Stimulated activated CD4-positive, alpha-beta T cell treated with anti-CD3 and anti-CD28 coated beads, Interleukin-4, amount 100 ng/mL, for 24 hours (primary cell): ENCODE results near the gene CFAP74.

Experiments used
- DNase-seq: peaks from one replicate; pipeline ENCODE4 v3.0.0-alpha.2; 2020

Gene CFAP74

DNA sequence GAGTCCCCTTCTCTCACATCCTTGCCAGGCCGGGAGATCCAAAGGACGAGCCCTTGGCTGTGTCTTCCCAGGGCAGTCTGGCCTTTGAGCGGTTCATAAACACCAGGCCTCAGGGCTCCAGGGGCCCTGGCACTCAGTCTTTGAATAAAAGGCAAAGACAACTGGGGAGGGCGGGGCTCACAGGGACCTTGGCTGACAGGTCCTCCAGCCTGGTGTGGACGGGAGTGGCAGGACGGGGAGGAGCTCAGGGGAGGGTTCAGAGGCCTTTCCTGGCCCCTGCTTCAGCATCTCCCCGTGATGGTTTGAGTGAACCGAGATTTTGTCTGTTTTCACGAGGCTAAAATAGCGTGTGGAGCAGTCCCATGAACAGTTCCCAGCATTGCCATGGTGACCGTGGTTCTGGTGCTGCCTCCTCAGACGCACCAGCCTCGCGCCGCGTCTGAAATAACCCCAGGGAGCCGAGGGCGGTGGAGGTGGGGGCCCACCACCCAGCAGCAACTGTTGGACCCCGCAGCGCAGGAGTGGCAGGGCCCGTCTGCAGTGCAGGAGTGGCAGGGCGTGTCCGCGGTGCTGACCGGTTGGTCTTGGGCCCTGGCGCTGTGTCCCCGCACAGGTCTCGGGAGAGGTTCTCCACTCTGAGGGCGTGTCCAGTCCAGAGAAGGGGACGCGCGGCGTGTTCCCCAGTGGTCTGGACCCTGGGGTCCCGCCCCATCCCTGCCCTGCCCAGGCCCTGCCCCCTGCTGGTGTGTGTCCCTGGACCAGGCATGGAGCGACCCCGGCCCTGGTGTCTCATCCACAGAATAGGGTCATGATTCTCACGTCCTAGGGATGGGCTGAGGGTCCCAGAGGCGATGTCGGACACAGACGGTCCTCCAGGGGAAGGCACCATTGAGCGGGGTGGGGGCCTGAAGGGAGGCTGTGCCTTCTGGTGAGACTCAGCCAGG, 39.5 kb upstream of the CFAP74 start:
- DNase-seq = no peak

DNA sequence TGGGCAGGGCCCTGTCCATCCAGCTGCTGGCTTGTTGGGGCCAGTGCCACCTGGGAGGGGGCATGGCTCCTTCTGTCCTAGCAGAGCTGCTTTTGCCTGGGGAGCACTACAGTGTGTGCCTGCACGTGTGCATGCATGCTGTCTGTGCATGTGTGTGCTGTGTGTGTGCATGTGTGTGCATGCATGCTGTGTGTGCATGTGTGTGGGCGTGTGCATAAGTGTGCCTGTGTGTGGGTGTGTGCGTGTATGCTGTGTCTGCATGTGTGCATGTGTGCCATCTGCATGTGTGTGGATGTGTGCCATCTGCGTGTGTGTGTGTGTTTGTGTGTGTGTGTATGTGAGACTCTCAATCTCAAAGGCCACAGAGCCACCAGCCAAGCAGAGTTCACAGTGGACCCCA, 38.3 kb upstream of the CFAP74 start:
- DNase-seq = no peak

DNA sequence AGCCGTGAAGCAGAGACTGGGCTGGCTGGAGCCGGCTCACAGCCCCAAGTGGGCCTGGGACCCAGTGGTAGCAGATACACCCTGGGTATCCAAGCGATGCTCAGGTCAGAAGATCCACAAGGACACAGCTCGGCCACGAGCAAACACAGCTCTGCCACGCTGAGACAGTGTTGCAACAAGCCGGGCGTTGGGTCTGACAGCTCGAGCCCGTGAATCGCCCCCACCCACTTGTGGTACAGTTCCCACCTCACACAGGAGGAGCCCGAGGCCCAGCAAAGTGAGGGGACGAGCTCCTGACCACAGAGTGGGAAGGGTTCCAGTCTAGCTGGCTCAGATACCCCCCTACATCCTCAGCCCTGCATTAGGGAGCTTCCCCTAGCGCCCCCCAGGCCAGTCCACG, 37.7 kb upstream of the CFAP74 start:
- DNase-seq = no peak

DNA sequence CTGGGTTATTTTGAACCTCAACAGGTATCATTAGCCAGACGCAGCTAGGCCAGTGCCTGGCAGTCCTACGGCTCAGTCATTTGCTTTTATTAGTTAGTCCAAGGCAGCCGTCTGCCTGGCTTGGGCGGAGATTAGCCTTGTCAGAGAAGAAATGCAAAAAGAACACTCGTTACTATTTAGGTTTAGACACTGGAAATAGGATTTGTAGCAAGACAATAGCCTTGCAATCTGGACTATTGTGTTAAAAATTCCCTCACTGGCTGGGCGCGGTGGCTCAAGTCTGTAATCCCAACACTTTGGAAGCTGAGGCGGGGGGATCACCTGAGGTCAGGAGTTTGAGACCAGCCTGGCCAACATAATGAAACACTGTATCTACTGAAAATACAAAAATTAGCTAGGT, 35.7 kb upstream of the CFAP74 start:
- DNase-seq = no peak

DNA sequence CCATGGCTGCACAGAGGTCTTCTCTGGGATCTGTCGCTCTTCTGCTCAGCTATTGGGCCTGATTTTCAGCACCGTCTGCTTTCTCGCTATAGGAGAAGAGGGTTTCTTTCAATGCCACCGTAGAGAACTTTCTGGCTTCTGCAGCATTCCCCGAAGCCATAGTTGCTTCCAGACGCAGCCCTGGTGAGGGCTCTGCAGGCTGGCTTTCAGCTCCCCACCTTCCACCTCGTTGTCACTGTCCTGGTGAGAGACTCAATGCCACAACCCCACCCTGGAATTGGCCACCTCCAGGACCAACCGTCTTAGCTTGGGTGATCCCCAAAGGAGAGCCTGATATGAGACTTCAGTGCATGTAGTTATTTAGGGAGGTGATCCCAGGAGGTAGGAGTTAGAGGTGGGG, 34.6 kb upstream of the CFAP74 start:
- no peak for DNase-seq

DNA sequence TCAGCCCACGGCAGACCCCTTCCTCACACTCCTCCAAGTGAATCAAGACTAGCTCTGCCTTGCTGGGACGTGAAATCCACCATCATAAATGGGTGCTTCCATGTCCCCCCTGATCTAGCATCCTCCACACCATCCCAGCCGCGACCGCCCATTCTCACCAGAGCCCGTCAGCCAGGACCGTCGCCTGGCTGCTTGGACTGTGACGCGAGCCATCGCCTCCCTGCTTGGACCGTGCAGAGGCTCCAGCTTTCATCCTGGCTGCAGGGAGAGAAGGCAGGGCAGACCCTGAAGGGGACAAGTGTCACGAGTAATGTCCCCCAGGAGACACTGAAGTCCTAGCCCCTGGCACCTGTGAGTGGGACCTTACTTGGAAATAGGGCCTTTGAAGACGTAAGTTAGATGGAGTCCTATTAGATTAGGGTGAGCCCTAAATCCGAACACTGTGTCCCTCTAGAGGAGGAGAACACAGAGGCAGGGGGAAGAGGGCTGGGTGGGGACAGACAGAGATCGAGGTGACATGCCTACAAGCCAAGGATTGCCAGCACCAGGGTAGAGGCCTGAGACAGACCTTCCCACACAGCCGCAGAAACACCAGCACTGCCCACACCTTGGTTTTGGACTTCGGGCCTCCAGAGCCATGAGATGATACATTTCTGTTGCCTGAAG, 33.9 kb upstream of the CFAP74 start:
- DNase-seq = no peak

DNA sequence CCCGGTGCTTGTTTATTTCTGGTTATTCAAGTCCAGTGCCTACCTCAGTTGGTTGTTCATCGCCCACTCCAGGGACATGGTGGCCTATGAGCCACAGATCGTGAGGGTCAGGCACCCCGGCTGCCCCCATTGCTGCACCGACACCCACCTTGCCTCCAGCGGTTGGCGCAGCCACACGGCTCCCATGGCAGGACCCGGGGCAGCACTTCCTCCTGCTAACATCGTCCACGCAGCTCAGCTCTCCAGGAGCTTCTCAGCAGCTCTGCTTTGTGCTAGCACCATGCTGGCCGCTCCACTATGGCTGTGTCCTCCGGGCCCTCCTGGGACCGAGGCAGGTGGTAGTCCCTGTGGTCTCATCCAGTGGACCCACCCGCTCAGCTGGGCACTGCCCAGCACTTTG, 32.7 kb upstream of the CFAP74 start:
- DNase-seq = no peak

DNA sequence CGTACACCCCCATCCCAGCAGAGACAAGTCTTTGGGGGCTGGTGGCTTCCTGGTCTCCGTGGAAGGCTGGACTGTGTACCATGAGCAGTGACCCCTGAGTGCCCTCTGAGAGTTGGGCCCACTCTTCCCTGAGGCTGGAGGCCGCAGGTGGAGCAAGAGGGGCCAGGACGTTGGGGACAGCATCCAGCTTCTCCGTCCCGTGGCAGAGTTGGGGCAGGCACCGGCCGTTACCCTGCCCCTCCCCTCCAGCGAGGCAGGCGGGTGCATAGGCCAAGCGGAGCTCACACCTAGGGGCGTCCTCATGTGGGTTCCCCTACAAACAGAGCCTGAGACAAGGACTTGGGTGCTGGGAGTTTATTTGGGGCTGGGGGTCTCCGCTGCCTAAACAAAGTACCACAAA, 29.6 kb upstream of the CFAP74 start:
- DNase-seq = no peak

DNA sequence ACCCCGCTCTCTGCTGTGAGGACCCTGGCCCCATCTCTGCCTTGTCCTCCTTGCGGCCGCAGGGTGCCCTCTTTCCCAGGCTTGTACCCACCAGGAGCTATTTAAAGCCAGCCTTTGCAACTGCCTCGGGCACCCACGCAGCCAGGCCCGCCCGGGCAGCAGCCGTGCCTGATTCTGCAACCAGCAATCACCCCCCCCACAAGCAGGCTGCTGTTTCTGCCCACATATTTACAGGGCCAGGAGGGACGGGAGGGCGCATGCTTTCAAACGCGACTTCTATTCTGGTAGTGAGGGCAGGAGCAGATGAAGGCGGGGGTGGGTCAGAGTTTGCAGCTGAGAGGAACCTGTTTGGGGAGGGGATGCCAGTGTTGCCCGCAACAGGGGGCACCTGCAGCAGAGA, 29.2 kb upstream of the CFAP74 start:
- no peak for DNase-seq

DNA sequence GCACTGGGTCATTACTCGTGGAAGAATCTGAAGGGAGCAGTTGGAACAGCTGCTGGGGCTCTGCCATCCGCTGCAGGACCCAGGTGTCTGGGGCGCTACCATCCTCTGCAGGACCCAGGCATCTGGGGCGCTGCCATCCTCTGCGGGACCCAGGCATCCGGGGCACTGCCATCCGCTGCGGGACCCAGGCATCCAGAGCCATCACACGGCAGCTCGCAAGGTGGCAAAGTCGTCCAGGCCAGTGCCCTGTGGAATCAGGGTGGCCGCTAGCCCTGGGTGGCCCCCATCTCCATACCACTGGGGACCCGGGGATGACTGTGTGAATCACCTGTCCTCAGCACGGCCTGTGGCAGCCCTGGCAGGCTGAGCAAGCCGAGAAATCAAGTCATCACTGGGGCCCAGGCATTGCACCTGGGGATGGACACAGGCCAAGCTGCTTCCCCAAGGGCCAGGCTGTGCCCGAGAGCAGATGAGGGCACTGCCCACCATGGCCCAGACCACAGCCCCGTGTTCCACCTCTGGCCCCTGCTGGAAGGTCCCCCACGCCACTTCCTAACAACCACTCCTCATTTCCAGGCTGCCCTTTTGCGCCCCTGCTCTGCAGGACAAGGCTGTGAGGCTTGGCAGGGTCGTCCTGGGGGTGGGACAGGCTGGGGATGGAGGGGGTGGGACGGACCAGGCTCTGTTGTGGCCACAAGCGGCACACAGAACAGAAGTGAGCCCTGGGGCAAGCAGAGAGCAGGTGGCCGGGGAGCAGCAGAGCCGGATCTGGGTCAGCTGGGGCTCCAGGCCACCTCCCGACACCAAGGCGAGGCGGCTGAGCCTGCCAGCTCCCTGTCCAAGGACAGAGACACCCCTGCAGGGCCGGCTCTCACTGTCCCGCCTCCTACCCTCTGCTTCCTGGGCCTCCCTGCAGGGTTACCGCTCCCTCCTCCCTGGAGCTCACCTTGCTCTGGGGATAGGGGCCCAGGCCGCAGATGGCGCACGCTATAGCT, 28.3 kb upstream of the CFAP74 start:
- DNase-seq = no peak

DNA sequence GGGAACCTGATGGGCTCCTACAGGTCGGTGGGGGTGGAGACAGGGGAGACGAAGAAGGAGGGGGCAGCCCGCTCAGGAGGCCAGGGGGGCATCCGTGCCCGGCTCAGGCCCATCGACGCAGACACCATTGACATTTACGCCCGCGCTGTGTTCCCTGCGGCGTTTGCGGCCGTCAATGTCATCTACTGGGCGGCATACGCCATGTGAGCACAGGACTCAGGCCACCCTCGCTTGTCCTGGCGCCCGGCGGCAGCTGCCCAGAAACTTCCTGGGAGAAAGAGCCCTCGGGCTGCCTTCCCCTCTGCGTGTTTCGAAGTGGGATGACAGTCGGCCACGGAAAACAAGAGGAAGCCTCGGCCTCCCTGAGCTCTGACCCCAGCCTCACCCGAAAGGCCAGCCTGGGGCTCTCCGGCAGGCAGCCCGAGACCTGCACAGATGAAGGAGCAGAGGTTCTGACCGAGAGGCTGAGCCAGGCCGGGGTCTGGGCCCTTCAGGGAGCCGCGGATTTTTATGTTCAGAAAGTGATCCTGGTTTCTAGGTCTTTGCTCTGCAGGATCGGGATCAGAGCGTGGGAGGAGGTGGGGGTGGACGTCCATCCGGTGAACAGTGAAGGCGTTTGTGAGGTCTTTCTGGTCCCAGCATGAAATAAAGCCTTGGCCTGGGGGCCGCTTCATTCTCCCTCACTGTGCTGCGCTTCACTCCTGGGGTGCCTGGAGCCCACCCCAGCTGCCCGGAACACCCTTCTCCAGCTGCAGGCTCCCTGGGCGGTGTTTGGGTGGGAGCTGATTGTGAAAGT, 26.7 kb upstream of the CFAP74 start:
- no peak for DNase-seq

DNA sequence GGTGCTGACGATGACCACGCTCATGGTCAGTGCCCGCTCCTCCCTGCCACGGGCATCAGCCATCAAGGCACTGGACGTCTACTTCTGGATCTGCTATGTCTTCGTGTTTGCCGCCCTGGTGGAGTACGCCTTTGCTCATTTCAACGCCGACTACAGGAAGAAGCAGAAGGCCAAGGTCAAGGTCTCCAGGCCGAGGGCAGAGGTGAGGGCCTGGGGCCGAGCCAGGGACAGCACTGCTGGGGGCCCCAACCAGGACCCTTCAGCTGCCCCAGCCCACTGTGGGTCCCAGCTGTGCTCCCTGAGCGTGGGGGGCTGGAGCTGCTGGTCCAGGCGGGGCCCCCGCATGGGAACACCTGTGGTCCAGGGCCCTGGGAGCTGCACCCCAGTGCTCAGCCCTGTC, 26.0 kb upstream of the CFAP74 start:
- DNase-seq = no peak

DNA sequence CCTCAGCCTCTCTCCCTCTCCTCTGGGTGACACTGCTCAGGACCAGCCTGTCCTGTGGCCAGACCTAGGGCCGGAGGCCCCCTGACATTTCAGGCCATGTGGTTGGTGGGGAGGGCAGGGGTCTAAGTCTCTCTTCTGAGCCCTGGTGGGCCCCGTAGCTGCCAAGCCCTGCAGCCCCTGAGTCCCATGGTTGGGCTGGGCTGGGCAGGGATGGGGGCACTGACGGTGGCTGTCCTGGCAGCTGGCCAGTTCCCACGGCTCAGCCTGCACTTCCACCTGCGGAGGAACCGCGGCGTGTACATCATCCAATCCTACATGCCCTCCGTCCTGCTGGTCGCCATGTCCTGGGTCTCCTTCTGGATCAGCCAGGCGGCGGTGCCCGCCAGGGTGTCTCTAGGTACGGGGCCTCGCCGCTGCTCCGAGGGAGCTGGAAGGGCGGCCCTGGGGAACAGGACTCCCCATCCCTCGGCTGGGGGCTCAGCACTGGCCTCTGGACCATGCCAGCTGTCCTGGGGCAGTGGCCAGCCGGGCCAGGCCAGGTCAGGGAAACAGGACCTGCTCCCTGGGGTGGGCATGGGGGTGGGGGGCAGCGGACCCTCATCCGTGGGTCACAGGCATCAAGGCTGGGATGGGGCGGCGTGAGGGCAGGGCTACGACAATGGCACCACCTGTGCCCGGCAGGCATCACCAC, 25.4 kb upstream of the CFAP74 start:
- no peak for DNase-seq

DNA sequence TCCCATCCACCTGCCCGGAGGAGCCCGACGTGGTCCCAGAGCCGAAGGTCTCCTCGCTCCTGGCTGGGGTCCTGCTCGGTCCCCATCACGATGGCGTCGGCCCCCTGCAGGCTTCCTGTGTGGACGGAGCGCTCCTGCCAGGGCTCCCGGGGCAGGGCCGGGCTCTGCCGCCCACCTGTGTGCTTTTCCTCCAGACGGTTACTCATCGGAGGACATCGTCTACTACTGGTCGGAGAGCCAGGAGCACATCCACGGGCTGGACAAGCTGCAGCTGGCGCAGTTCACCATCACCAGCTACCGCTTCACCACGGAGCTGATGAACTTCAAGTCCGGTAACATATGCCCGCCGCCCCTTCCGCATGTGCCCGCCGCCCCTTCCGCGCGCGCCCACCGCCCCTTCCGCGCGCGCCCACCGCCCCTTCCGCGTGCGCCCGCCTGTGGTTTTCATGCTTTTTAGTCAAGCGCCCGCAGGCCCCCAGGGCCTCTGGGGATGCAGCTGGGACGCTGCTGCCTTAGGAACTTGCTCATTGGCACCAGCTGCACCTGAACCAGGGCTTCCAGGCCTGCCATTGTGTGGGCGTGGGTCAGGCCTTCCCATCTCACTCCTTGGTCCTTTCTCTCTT, 24.5 kb upstream of the CFAP74 start:
- no peak for DNase-seq

DNA sequence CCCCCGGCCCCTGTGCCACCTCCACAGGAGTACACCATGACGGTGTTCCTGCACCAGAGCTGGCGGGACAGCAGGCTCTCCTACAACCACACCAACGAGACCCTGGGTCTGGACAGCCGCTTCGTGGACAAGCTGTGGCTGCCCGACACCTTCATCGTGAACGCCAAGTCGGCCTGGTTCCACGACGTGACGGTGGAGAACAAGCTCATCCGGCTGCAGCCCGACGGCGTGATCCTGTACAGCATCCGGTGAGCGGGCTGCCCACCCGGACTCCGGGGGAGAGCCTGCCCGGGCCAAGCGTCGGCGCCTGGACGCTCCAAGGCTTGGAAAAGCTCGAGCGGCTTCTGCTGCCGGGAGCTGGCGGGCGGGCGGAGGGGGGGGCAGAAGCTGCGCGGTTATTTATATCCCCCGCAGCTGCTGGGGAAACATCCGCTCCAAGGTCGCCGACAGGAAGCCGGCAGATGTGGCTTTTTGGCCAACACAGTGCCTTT, 21.9 kb upstream of the CFAP74 start:
- no peak for DNase-seq

DNA sequence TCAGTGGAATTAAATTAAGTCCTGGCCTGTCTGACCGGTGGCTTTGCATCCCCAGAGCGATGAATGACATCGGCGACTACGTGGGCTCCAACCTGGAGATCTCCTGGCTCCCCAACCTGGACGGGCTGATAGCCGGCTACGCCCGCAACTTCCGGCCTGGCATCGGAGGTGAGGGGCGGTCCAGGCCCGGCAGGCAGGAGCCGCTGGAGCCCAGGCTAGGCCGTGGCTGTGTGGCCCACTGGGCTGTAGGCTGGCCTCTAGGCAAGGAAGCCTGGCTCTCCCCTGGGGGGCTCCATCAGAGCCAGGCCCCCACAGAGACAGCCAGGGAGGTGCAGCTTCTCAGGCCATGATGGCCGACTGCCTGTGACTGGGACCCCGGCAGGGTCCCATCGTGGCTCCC, 21.3 kb upstream of the CFAP74 start:
- DNase-seq = no peak

DNA sequence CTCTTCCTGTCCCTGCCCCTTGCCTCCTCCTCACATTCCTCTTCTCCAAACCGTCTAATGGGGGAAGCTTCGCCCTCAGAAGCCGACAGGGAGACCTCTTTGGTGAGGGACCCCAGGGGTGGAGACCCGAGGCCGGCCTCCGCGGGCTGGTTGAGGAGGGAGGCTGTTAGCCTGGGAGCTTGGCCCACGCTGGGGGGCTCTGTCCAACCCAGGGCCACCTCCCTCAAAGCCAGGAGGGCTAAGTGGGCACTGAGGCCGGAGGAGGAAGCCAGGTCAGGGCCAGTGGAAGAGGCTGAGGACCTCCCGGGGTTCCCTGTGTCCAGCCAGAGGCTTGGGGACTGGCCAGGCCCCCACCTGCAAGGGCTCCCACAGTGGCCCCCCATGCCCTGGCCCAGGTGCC, 20.9 kb upstream of the CFAP74 start:
- no peak for DNase-seq

DNA sequence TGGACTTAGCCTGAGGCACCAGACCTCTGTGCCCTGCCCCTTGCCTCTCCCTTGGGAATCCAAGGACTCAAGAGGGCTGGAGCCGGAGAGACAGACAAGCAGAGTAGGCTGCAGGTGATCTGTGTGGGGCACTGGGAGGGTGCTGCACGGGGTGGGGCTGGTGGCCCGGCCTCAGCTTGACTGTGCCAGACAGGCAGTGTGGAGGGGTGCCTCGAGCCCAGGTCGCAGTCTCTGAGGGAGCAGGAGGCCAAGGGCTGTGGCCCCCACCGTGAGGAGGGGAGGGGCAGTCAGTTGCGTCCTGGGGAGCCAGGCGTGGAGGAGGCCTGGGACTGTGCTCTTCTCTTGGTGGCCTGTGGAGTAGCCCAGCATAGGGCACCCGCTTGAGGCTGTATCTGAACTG, 19.6 kb upstream of the CFAP74 start:
- DNase-seq = no peak

DNA sequence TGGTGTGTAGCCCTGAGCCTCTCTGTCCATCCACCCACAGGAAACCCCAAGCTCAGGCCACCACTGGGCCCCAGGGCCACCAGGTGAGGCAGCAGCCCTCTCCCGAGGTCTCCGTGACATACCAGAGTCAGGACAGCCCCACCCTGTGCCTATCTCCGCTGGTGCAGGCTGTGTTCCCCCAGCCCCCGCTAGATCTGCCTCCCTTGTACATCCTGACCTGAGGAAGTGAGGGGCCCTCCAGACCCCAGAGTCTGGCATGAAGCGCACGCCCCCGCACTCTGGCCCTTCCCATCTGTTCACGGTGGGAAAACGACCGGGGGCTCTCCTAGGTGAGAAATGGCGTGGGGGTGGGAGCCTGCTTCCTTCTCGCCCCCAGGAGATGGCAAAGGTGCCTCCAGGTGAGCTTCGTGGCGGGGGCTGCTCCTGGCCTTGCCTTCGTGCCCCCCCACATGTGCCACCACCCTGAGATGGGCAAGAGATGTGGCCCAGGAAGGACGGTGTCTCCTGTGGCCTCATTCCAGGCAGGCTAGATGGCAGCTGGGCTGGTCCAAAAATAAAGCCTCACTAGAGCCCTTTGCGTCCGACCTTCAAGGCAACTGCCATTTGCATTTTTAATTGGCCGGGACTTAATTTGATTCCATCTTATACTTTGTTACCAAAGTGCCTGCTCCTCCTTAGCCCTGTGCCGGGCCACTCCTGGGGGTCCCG, 18.6 kb upstream of the CFAP74 start:
- DNase-seq = no peak

DNA sequence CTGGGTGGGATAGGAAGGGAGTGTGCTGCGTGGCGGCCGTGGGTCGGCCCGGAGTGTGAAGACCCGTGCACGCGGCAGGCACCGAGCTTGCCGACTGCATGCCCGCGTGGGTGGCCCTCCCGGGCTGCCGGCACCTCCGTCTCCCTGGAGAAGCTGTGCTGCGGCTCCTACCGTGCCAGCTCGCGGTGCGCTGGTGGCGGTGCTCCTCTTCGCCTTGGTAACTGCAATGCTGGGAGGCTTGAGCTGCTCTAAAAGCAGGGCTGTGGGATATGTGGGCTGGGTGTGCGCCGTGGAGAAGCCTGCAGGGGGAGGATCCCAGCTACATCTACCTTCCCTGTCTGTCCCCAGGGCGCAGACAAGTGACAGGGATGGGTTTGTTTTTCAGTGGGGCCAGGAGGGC, 18.0 kb upstream of the CFAP74 start:
- no peak for DNase-seq

DNA sequence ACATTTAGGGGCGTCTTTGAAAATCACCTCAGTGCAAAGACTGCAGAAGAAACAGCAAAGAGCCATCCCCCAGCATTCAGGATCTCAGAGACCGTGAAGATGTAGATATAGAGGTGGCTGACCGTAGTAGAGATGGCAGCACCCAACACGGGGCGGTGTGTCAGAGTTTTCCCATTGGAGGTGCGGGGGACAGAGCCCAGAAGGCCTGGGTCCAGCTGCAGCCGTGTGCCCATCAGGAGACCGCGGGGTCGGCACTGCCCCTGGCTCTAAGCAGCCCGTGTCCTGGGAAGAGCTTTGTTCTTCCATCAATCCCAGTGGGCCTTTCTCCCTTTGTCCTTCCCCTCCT, 16.7 kb upstream of the CFAP74 start:
- no peak for DNase-seq
